NCI-H2171 treated with DMSO at 0.1 percent for 48 hours (cell line): Measurements from ENCODE around the gene WDFY2.
"Not testable (repeated sequence)": the region's sequence is repeated elsewhere in the genome, so short reads cannot be mapped to it uniquely, and the experiment has no call there.

Source experiments
- DNase-seq: peaks from one replicate; lab custom pipeline; 2025; lab: John Stamatoyannopoulos, UW

WDFY2 gene

GRCh38 chr13:51666839-51667238 lies 82.6 kb downstream of the WDFY2 start:
- no peak for DNase-seq

GRCh38 chr13:51668580-51669195 lies 84.4 kb downstream of the WDFY2 start:
- no peak for DNase-seq

GRCh38 chr13:51673165-51673564 lies 88.9 kb downstream of the WDFY2 start:
- DNase-seq: no peak

- no peak for DNase-seq
Observed at GRCh38 chr13:51674276-51674675, 90.0 kb downstream of the WDFY2 start.

GRCh38 chr13:51675385-51675784 lies 91.1 kb downstream of the WDFY2 start:
- DNase-seq: no peak

GRCh38 chr13:51675877-51676276 lies 91.6 kb downstream of the WDFY2 start:
- no peak for DNase-seq

GRCh38 chr13:51676739-51677138 lies 92.5 kb downstream of the WDFY2 start:
- DNase-seq: no peak

GRCh38 chr13:51678420-51678819 lies 94.2 kb downstream of the WDFY2 start:
- no peak for DNase-seq

GRCh38 chr13:51679616-51680015 lies 95.4 kb downstream of the WDFY2 start:
- no peak for DNase-seq

- DNase-seq: no peak
Observed at GRCh38 chr13:51681037-51681678, 96.9 kb downstream of the WDFY2 start.

GRCh38 chr13:51682686-51683085 lies 98.4 kb downstream of the WDFY2 start:
- DNase-seq: no peak

- DNase-seq: no peak
Observed at GRCh38 chr13:51683597-51683996, 99.3 kb downstream of the WDFY2 start.

- DNase-seq: no peak
Observed at GRCh38 chr13:51684076-51684475, 99.8 kb downstream of the WDFY2 start.

GRCh38 chr13:51687947-51688714 lies 103.9 kb downstream of the WDFY2 start:
- no peak for DNase-seq

GRCh38 chr13:51688937-51689662 lies 104.8 kb downstream of the WDFY2 start:
- no peak for DNase-seq

- no peak for DNase-seq
Observed at GRCh38 chr13:51689663-51689996, 105.4 kb downstream of the WDFY2 start.

GRCh38 chr13:51695677-51696076 lies 111.4 kb downstream of the WDFY2 start:
- not testable (repeated sequence) for DNase-seq

GRCh38 chr13:51697181-51697580 lies 112.9 kb downstream of the WDFY2 start:
- DNase-seq: no peak

- no peak for DNase-seq
Observed at GRCh38 chr13:51697855-51698254, 113.6 kb downstream of the WDFY2 start.

GRCh38 chr13:51698352-51698751 lies 114.1 kb downstream of the WDFY2 start:
- DNase-seq: no peak

GRCh38 chr13:51704399-51705313 lies 120.4 kb downstream of the WDFY2 start:
- DNase-seq: no peak

- no peak for DNase-seq
Observed at GRCh38 chr13:51707461-51707860, 123.2 kb downstream of the WDFY2 start.
